Measurements from ENCODE around the gene SLAMF6.
A peak's percentile ranks its signal among the peaks of the same experiment; 100 is the strongest.
"Not testable (repeated sequence)": the region's sequence is repeated elsewhere in the genome, so short reads cannot be mapped to it uniquely, and the experiment has no call there.

SLAMF6 gene

DNA sequence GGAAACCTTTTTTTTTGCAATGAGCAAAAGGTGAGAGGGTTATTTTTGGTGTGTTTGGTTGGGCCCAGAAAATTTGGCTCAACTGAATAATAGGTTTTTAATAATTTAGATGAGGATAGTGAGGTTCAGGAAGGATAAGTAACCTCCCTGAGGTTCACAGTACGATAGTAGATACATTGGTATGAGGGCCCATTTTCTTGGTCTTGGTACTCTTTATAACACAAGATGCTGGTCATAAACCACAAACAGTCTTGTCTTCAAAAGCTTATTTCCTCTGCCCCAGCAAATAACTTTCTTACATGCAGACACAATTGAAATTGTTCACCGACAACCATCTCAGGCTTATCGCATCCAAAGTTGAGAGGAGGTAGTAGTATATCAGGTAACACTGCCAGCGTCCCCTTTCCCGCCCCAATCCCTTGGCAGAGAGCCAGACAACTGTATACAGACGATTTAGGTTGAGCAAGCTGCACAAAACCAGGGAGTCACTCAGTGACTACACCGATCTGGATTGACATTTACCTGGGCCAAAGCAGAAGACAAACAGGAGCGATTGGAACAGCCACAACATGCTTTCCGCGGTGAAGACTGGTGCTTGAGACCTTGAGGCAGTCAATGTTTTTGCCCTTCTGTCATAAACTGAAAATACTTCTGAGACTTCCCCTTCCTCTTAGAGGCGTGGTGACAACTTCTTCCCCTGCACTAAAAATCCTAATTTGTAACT lies at the start of gene SLAMF6:
TSS of gene SLAMF6 (minus strand) at position 634 of the 724 bp plus-strand sequence. CDS start at position 571, 63 bp downstream.
- peak; percentile 54 for DNase-seq

DNA sequence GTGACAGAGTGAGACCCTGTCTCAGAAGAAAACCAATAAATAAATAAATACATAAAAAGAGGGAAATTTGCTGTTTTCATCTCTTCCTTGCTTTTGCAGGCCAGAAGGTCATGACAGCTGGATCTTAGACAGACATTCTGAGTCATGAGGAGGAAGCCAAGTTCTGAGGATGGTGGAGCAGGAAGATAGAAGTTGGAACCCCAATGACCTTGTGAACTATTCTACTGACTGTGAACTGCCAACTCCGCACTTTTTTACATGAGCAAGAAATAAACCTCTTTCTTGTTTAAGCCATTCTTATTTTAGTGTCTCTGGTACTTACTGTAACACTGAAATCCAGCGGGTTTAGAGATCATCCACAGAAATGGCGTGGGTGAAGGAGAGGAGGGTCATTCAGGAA lies 47.8 kb upstream of the SLAMF6 start:
- no peak for DNase-seq

DNA sequence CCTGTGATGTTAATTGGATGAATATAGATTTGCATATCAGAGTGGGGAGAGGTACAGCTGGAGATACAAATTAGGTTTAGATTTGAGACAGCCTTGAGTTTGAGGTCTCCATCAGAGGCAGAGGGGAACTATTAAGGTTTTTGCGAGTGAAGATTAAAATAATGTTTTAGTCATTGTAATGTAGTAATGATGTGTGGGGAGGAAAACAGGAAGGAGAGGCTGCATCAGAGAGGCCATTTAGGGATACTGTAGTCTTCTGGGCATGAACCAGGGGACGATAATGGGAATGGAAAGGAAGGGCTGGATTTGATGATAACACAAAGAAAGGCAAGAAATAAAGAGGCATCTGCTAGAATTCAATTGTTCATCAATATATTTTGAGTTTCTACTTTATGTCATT lies 46.8 kb upstream of the SLAMF6 start:
- DNase-seq, result no peak

DNA sequence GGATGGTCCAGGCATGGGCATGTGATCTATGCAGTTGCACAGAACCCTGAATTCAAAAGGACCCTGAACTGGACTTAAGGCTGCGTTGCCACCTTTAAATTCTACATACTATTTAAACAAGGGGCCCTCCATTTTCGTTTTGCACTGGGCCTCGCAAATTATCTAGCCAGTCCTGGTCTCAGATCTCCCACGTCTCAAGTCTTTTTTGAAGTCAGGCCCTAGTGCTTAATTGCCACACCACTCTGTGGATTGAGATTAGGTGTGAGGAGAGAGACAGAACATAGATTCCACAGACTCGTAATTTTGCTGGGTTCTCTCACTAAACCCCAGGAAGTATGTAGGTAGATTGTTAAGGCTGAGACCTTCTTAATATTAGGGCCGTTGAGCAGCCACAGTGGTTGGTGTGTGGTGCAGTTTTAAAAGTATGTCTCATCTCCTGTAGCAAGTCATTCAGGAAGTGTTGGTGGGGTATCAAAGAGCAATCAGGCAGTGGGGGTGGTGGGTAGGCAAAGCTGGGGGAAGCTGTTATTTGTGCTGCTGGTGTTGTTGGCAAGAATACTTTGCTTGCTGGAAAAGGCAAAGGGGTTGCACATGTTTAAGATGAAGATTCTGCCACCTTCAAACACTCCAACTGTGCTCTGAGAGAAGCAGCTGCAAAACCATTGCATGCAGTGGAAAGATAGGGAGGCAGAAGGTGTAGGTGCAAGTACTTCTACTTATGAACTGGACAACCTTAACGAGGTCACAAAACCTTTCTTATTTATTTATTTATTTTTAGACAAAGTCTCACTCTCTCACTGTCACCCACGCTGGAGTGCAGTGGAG lies 45.0 kb upstream of the SLAMF6 start:
- peak; percentile 77 for DNase-seq

DNA sequence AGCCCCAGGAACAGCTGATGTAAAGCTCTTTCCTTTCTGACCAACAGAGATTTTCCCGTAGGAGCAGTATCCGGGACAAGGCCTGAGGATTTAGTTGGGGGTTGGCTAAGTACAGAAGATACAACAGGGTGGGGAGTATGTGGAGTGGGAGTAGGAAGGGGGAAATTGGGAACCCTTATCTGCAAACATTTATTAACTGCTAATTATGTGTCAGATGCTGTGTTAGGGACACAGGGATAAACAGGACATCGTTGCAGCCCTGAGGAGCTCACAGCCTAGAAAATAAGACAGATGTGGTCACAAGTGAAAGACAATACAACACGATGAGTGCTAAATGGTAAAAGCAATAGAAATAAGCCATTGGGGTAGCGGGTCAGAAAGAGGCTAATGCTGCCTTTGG lies 44.3 kb upstream of the SLAMF6 start:
- no peak for DNase-seq

DNA sequence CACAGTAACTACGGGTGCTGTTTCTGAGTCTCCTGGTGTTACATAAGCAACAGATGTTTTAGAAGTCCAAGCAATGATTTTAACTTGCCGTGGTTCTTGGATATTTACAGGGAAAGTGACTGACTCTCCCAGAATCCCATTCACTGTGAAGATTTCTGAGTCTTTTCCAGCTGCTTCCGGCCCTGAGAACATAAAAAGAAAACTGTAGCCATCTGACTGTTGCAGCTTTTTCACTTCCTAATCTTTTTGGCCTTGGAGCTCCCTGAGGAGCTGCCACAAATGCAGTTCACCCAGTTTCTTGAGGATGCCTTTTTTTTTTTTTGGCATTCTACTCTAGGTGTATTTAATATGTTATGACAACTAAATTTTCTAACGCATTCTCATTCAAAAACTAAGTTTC lies 42.5 kb upstream of the SLAMF6 start:
- no peak for DNase-seq

DNA sequence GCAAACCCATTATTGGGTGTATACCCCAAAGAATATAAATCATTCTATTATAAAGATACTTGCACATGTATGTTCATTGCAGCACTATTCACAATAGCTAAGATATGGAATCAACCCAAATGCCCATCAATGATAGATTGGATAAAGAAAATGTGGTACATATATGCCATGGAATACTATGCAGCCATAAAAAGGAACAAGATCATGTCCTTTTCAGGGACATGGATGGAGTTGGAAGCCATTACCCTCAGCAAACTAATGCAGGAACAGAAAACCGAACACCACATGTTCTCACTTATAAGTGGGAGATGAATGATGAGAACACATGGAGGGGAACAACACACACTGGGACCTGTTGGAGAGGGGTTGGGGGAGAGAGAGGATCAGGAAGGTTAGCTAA lies 40.2 kb upstream of the SLAMF6 start:
- not testable (repeated sequence) for DNase-seq

DNA sequence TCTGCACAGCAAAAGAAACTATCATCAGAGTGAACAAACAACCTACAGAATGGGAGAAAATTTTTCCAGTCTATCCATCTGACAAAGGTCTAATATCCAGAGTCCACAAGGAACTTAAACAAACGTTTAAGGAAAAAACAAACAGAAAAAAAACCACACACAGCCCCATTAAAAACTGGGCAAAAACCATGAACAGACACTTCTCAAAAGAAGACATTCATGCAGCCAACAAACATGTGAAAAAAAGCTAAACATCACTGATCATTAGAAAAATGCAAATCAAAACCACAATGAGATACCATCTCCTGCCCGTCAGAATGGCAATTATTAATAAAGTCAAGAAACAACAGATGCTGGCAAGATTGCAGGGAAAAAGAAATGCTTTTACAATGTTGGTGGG lies 39.7 kb upstream of the SLAMF6 start:
- not testable (repeated sequence) for DNase-seq

DNA sequence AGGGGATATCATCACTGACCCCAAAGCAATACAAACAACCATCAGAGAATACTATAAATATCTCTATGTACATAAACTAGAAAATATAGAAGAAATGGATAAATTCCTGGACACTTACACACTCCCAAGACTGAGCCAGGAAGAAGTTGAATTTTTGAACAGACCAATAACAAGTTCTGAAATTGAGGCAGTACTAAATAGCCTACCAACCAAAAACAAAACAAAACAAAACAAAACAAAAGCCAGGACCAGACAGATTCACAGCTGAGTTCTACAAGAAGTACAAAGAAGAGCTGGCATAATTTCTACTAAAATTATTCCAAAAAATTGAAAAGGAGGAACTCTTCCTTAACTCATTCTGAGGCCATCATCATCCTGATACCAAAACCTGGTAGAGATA lies 37.8 kb upstream of the SLAMF6 start:
- DNase-seq, result no peak

DNA sequence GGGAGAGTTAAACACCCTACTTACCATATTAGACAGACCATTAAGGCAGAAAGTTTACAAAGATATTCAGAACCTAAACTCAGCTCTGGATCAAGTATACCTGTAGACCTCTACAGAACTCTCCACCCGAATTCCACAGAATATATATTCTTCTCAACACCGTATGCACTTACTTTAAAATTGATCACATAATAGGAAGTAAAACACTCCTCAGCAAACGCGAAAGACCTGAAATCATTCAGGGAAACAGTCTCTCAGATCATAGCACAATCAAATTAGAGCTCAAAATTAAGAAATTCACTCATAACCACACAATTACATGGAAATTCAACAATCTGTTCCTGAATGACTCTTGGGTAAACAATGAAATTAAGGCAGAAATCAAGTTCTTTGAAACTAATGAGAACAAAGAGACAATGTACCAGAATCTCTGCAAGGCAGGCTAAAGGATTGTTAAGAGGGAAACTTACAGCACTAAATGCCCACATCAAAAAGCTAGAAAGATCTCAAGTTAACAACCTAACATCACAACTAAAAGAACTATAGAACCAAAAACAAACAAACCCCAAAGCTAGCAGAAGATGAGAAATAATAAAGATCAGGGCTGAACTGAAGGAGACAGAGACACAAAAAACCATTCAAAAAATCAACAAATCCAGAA lies 37.1 kb upstream of the SLAMF6 start:
- DNase-seq, result no peak

DNA sequence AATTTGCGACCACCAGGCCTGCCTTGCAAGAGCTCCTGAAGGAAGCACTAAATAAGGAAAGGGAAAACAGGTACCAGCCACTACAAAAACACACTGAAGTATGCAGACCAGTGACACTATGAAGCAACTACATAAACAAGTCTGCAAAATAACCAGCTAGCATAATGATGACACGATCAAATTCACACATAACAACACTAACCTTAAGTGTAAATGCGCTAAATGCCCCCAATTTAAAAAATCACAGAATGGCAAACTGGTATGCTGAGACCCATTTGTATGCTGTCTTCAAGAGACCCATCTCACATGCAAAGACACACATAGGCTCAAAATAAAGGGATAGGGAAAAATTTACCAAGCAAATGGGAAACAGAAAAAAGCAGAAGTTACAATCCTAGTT lies 36.4 kb upstream of the SLAMF6 start:
- DNase-seq, result not testable (repeated sequence)

DNA sequence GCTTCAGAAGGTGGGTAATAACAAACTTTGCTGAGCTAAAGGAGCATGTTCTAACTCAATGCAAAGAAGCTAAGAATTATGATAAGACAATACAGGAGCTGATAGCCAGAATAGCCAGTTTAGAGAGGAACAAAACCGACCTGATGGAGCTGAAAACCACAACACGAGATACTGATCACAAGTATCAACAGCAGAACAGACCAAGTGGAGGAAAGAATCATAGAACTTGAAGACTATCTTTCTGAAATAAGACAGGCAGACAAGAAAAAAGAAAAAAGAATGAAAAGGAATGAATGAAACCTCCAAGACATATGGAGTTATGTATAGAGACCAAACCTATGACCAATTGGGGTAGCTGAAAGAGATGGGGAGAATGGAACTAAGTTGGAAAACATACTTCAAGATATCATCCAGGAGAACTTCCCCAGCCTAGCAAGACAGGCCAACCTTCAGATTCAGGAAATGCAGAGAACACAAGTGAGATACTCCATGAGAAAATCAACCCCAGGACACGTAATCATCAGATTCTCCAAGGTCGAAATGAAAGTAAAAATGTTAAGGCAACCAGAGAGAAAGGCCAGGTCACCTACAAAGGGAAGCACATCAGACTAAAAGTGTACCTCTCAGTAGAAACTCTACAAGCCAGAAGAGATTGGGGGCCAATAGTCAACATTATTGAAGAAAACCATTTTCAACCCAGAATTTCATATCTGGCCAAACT lies 35.8 kb upstream of the SLAMF6 start:
- DNase-seq, result no peak

DNA sequence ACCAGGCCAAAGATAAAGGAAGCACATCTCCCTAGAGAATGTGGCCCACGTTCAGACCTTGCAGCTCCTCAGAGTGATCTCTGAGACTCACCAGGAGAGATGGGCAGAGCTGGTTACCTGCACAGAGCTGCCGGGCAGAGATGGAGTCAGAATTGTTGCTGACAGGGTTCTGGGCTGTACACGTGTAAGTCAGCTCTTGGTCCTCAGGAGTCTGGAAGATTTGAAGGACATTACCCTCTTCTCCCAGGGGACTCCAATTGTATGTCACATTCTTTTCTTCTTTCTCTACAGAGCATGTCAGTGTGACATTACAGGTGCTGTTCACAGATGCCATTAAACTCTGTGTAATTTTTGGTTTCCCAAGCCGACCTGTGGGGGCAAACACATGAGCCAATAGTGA lies 30.7 kb upstream of the SLAMF6 start:
- no peak for DNase-seq

DNA sequence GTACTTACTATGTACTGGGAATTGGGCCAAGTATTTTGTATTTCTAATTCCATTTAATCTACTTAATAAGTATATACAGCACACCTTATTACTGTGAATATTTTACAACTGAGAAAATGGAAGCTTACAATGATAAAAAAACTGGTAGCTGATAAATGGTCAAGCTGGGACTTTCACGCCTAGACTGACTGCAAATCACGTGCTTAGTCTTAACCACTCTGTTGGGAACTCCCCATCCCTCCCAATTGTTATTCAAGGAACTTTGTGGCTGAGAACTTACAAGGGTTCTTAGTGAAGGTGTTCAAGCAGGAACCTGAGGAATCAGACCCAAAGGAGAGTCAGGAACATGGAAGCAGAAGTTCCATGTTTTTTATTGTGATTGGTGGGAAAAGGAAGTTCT lies 29.4 kb upstream of the SLAMF6 start:
- no peak for DNase-seq

DNA sequence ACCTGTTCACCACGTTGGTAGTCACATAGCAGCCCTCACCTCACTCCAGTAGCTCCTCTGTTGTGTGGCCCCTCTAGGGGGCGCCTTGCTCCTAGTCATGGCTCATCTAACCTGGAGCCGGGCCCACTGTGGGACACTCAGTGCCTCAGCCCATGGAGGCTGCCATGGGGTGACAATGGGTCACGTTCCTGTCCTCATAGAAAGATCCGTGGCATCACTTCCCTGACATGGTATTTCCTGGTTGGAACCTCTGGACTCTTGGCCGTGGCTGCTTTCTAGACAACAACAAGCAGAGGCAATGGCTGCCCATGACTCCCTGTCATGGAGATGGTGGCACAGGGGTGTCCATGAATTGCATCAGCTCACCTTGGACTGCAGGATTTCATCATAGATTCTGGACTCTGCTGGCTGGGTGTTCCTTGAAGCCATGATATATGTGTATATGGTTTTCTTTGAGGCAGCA lies 27.5 kb upstream of the SLAMF6 start:
- DNase-seq, result peak; percentile 56

DNA sequence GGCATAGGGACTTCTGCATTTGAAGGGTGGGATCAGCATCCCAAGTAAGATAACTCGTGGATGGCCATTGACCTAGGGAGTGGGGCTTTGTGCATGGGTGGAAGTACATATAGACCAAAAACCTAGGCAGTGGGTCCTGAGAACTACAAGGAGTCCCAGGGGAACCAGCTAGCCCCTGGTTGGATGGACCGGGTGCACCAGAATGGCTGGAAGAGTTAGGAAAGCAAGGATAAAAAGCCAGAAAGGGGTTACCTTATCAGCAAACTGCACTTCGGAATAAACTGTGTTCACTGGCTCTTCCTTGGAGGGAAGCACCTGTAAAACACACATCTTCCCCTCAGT lies 26.6 kb upstream of the SLAMF6 start:
- DNase-seq, result no peak

DNA sequence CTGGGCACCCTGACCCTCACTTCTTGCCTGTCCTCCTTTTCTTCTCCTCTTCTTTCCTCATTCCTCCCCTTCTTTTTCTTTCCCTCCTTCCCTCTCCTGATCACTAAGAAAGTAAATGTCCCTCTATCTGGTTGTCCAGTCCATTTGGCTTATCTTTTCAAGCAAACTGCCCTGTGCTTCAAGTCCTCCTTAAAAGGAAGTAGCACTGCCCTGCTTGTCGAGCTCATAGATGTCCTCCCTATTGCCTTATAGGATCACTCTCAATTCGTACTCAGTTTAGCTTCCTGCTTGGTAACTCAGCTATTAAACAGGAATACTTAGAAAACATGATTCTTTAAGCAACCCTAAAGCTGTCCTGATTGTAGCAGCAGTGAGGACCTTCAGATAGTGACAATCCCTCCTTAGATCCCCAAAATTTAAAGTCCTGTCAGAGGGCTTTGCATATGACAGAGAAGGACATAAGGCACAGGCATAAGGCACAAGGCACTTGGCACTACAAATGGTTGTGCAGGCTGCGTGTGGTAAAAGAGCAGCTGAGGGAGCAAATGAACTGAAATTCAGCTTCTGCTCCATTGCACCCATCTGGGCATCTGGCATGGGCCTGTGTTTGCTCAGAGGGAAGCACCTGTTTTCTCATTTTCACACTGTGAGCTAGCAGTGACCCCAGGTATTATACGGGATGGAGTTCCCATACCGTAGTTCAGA lies 26.1 kb upstream of the SLAMF6 start:
- DNase-seq, result no peak

DNA sequence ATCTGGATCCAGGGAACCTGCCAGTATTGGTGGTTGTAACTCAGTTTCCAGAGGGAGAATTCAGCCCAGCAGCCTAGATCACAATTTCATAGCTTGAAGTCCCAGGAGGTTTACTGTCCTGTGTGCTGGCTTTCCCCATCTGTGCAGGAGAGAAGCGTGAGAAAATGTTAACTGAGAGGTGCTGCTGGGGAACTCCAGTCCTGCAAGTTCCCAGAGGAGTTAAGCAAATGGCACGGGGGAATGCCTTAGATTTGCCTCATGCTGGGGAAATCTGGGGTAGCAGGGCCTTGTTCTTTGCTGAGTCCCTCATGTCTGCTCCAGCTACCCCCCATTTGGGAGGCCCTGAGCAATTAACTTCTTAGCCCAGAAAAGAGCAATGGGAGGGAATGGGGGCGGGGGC lies 25.1 kb upstream of the SLAMF6 start:
- no peak for DNase-seq

DNA sequence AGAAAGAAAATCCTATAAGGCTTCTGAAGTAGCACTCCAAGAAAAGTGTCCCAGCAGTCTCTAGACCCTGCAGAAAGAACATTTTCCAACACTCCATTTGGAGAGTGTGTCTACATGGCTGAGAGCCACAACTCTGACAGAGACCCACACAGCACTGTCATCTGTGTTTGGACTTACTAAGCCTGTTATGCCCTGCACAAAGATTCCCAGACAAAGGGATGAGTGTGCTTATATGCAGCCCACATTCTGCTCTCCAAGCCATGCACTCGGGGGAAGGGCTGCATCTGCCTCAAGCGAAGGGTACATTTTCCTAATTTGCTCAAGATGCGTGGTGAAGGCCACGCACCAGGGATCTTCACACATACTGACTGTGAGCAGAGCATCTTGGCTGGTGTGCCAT lies 24.4 kb upstream of the SLAMF6 start:
- DNase-seq, result no peak

DNA sequence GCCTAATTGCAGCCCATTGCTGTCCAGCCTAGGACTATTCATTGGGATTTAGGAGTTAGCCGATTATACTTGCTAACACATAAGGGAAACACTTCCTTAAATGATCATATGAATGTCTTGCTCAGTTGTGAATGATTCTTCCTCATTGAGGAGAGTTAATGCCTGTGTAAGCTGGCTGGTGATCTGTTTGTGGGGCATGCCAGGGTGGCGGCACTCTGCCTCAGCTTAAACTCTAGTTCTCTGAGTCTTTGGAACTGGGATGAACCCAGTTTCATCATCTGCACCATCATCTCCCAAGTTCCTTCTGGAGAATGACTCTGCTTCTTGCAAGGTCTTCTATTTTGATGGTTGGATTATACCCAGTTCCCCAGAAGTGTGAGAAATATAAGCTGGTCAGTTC lies 23.9 kb upstream of the SLAMF6 start:
- no peak for DNase-seq

DNA sequence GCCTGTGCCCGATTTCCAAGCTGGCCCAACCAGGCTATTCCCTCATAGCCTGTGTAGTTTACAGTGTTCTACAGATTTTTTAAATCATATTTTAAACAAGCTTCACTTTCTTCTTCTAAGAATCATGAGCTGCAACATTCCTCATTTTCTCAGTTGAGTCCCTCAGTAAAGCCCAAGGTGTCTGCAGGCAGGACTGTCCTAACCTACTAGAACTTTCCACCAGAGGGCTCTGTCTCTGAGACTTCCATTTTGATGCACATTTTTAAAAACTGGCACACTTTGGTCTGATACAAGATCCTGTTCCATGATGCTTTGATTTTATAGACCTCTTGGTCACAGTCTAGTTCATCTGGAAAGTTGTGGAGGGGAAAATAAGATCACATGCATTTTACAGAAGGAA lies 21.6 kb upstream of the SLAMF6 start:
- peak; percentile 51 for DNase-seq

DNA sequence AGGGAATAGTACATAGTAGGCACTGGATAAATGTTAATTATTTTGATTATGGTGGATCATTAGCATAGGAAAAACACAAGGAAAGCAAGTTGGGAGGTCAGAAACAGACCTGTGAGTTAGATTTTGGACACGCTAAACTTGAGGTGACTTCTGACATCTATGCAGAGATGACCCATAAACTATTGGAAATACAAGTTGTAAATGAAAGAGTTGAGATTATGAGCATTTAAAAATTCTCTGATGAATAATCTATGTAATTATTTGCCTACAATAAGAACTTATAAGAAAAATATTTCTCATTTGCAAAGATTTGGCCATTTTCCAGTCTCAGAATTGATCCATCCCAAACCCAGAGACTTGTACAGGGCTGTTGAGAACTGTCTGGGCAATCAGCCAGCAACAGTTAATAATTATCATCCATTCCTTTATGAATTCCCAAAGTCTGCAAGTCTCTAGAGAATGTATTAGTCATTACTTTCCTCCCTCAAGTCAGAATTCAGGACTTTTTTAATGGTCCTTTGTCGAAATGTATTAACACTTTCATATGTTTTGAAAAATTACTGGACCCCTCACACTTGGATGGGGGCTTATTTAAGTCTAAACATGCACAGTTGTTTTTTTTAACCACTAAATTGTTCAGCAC lies 19.4 kb upstream of the SLAMF6 start:
- DNase-seq, result no peak

All from stimulated activated CD4-positive, alpha-beta T cell treated with anti-CD3 and anti-CD28 coated beads, Interleukin-4, amount 100 ng/mL, for 24 hours (primary cell).